Heart left ventricle (tissue), 13 donors: ENCODE data around the gene LYSMD4.

Experiments
- CTCF ChIP-seq, 12 donors: fragments of 200-600 bp; sonication (generic) in 4 of 12; IDR thresholded peaks; one replicate each; pipeline versions ENCODE4 v1.5.0 to v1.8.0; 2018 to 2022; ENCODE audit warnings: antibody characterized with exemption in 12 of 12, mild to moderate bottlenecking in 5 of 12
- POLR2A ChIP-seq, 2 donors: fragments of 450-650 bp; IDR thresholded peaks; one replicate each; pipeline ENCODE4 v1.6.1; 2017; ENCODE audit warnings: antibody characterized with exemption in 2 of 2, mild to moderate bottlenecking in 2 of 2, moderate library complexity in 2 of 2
- donor health status: ischemic (EF 13 %, LVEDD 7.1; RV severe dilation, severe dysfunction).
- donor health status: DM: no; HTN: yes; CAD: no.
- donor health status: DM: no; HTN: no; CAD: no.
- donor health status: ischemic (EF 25% LVEDD 6.9; RV normal size, moderate dysfunction).
- donor health status: ischemic (EF 25% LVEDD 5.7; RV mildly dilated, moderate dysfunction).
- donor health status: ischemic (EF 35%, LVEDD 5.7; RV mildly dilated, moderate dysfunction).
- donor health status: nonischemic (EF 11% LVEDD 7.7; RV severe dilation, severe dysfunction).
- donor health status: DM: yes; HTN: yes; CAD: no.
- donor health status: PGD.
- donor health status: ischemic (EF 29% LVEDD 5.4; RV normal size, mild dysfunction).
- donor health status: nonischemic (EF 23%, LVEDD 6.1; RV moderate dilation, normal function).

DNA sequence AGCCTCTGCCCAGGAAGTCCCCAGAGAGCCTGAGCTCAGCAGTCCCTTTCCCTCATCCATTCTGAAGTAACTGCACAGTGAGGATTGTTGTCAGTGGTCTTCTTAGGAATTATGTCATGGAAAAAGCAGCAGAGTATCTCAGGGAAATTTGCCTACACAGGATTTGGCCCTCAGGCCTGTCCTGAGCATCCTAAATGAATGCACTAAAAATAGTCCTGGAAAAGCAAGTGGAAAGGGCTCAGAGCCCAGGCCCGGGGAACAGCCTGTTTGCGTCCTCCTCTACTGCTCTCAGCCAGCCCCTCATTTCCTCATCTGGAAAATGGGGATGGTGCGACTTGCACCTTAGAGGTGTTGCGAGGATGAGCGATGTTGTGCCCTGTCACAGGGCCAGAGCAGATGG is 21.6 kb downstream of the LYSMD4 start:
- TF ChIP-seq CTCF (IDR thresholded peaks at IDR 0.05) = no peak
- no peak for TF ChIP-seq POLR2A (IDR thresholded peaks at IDR 0.05)
